ENCODE data around the gene CA12. TPM values are rescaled to one million over a fixed set of nuclear protein-coding genes. Genes with fewer than 3 reads are reported as not detected.

CA12 gene
- total RNA-seq, 1 experiment from 2014 or later: 27.4 TPM

GRCh38 chr15:63401714-63402497 is 20.3 kb upstream of the CA12 start:
- DNase-seq (ENCODE audit: low spot score): no peak

GRCh38 chr15:63401078-63401477 is 19.4 kb upstream of the CA12 start:
- no peak for DNase-seq (ENCODE audit: low spot score)

- no peak for DNase-seq (ENCODE audit: low spot score)
Measured at GRCh38 chr15:63398456-63398855, 16.8 kb upstream of the CA12 start.

GRCh38 chr15:63396152-63396928 is 14.7 kb upstream of the CA12 start:
- DNase-seq (ENCODE audit: low spot score): no peak

- DNase-seq (ENCODE audit: low spot score): no peak
Measured at GRCh38 chr15:63395730-63396151, 14.1 kb upstream of the CA12 start.

DNA sequence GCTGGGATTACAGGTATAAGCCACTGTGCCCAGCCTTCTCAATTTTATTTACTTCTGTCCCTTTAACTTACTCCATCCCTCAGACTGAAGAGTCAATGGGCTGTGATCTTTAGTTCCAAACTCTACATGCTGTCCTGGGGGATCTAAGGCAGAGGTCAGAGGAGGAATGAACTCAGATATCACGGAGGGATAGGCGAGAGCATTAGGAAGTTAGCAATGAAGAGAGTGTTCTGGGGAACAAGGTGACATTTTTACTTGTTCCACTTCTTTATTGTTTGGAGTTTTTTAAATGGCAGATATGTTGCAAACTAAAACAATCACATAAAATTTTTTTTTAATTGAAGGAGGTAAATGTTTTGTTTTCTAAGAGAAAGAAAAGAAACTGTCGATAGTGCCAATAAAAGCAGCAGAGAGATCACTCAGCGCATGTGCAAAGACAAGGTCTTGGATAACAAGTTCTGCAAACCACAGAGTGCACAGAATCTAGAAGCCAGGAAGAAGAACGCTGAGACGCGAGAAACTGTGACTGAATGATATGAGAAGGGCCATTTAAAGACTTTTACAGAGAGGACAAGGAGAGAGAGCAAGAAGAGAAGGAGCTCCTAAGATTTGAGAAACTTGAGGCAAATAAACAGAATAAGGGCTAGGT is 10.8 kb upstream of the CA12 start:
- no peak for DNase-seq (ENCODE audit: low spot score)

- no peak for DNase-seq (ENCODE audit: low spot score)
Measured at GRCh38 chr15:63391669-63392360, 10.2 kb upstream of the CA12 start.

DNA sequence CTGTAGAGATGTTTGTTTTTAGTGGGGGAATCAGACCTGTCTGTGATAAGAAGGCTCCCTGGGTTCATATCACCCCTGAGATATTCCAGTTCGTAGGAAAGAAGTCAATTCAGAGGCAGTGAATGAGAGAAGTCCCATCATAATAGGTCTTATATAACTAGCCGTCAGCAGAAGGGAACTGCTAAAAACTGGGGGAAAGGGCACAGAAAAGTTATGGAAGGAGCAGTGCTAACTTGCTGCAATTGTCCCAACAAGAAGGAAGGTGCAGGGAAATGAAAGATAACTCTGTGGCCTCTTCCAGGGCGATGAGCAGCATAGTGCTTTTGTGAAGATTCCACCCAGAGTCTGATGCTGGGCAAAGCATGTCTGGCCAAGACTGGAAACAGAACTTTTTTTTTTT is 9.0 kb upstream of the CA12 start:
- DNase-seq (ENCODE audit: low spot score): no peak

DNA sequence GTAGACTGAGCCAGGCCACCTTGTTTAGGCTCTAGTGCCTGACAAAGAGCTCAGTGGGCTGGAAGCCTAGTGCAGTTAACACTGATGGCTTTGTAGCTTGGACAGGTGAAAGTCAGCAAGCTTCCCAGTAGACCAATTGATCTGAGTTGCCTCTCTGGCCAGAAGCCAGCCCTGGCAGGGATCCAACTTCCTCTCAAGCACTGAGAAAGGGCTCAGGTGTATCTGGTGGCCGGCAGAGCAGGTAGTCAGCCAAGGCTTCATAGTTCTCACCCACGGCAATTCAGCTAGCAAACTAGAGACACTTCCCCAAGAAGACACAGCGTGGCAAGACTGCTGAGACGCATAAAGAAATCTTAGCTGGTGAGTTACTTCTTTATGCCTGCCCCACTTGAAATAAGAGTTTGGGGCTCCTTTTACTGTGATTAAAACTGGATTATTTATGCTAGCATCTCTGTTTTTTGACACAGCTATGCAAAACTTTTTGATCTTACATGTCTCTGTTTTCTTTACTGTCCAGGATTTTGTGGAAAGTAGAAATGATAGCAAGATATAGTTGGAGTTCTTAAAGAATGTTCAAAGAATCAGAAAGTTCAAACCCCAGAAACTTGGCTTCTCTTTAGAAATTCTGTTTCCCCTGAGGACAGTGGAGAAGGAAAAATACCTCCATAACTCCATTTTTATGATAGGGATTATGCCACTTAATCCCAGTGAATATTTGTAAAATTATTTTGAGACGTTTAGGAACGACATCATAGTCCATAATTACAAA is 8.4 kb upstream of the CA12 start:
- no peak for DNase-seq (ENCODE audit: low spot score)

DNA sequence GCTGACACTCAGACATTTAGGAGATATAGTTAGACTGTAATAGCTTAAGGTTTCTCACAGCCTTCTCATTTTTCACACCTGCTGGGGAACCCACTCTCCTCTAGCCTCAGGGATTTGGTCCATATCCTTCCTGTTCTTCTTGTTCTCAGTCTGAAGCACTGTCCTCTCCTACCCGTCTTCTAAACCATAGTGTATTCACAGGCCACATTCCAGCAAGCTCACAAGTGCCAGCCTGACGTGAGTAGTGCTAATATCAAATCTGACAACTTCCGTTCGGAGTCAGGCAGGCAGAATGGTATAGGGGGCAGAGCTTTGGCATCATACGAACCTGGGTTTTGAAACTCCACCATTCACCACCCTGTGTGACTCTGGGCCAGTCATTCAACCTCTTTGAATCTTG is 6.9 kb upstream of the CA12 start:
- DNase-seq (ENCODE audit: low spot score): no peak

- no peak for DNase-seq (ENCODE audit: low spot score)
Measured at GRCh38 chr15:63387748-63388493, 6.3 kb upstream of the CA12 start.

DNA sequence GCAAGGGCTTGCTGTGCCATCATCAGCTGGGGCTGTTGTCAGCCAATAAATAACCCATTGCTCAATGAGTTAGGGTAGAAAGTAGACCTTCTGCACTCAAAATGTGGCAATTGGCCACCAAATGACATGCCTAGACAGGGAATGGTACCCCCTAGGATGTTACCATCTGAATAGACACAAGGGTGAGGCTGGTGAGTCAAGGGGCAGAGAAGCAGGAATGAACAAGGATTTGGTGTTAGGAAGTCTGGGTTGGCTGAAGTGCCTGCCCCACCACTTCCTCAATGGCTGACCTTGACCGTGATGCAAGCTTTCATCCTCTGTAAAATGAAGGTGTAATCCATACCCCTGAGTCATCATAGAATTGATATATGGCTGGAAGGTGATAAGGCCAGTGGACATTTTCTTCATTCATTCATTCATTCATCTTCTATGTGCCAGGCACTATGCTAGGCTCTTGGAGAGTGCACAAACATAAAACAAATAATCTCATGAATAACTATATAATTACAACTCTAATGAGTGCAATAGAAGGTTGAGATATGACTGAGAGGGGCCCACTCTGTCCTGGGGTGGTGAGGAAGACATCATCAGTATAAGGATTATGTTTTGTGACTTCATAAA is 4.4 kb upstream of the CA12 start:
- DNase-seq (ENCODE audit: low spot score): no peak

- no peak for DNase-seq (ENCODE audit: low spot score)
Measured at GRCh38 chr15:63384906-63385305, 3.3 kb upstream of the CA12 start.

DNA sequence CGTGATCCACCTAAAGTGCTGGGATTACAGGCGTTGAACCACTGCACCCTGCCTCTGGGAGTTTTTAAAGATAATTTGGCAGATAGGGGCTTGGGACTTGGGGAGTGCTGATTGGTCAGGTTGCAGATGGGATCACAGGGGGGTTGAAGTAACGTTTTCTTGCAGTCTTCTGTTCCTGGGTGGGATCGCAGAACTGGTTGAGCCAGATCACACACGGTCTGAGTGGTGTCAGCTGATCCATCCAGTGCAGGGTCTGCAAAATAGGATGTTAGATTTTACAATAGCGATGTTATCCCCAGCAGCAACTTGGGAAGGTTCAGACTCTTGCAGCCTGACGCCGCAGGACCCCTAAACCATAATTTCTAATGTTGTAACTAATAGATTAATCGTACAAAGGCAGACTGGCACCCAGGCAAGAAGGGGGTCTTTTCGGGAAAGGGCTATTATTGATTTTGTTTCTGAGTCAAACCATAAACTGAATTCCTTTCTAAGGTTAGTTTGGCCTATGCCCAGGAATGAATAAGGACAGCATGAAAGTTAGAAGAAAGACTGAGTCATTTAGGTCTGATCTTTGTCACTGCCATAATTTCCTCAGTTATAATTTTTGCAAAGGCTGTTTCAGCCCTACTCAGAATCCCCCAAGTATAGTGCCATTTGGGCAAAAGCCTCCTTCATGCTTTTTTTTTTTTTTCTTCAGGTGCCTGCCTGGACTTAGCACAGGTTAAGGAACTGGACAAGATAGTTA is 1.5 kb upstream of the CA12 start:
- no peak for DNase-seq (ENCODE audit: low spot score)

GRCh38 chr15:63380808-63381282 is 801 bp downstream of the CA12 start:
- DNase-seq (ENCODE audit: low spot score): no peak

- DNase-seq (ENCODE audit: low spot score): no peak
Measured at GRCh38 chr15:63380151-63380807, 1.4 kb downstream of the CA12 start.

DNA sequence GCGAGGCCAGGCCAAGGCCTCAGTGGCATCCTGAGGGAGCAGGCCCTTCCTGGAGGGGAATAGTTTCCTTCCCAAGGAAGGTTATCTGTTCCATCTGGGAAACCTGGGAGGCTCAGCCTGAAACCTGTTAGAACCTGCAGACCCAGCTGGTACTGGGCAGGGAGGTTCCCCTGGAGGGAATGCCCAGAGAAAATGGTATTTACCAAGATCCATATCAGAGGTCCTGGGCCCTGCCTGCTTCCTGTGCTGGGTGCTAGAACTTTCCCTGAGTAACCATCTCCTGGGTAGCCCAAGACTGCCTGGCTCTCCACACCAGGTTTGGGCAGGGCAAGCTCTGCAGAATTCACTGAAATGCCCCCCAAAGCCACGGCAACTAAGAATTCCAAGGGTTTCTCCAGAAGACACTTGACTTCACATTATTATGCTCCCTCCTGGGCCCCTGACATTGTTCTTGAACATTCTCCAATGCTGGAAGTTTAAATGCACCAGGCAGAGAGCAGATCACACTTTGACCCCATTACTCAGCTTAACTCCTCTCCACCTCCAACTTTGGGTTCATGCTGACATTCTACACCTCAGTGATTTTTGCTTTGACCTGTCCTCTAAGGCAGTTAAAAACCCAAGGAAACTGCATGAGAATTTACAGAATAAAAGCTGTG is 2.0 kb downstream of the CA12 start:
- DNase-seq (ENCODE audit: low spot score): no peak

DNA sequence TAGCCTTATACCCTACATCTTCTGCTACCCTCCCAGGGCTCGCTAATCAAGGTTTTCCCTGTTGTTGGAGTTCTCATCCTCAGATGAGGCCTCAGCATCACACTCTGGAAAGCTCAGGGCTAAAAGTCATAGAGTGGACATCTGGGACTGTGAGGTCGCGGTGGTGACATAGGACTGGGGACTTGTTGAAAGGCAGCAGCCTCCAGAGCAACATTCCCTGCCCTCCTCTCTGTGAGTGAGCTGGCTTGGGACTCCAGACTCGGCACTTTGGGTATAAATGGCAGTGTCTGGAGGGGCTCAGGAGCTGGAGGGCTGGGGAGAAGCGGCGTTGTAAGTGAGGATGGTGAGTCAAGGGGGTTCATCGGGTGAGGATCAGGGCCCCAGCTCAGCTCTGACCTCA is 2.7 kb downstream of the CA12 start:
- DNase-seq (ENCODE audit: low spot score): no peak

All from H4 (cell line).